Fibroblast of skin of left biceps (primary cell): ENCODE results near the gene COPS8.
A peak's percentile ranks its signal among the peaks of the same experiment; 100 is the strongest.

Source experiments
- DNase-seq, 2 experiments: peaks; one replicate each; pipeline ENCODE4 v3.0.0-alpha.2; 2013; ENCODE audit warnings: low read depth in 2 of 2

The COPS8 gene

GRCh38 chr2:237097911-237098702, 12.4 kb downstream of the COPS8 start:
- peak; percentile 36 to 54 for DNase-seq

- no peak for DNase-seq
Observed at GRCh38 chr2:237099804-237100203, 14.1 kb downstream of the COPS8 start.

GRCh38 chr2:237101118-237101979, 15.7 kb downstream of the COPS8 start:
- no peak for DNase-seq

- DNase-seq = no peak
Observed at GRCh38 chr2:237102428-237102827, 16.7 kb downstream of the COPS8 start.

- no peak for DNase-seq
Observed at GRCh38 chr2:237109421-237109934, 23.8 kb downstream of the COPS8 start.

- DNase-seq = no peak
Observed at GRCh38 chr2:237113026-237113795, 27.5 kb downstream of the COPS8 start.

- no peak for DNase-seq
Observed at GRCh38 chr2:237115870-237116269, 30.2 kb downstream of the COPS8 start.

GRCh38 chr2:237116431-237116830, 30.7 kb downstream of the COPS8 start:
- DNase-seq = no peak

GRCh38 chr2:237118025-237118424, 32.3 kb downstream of the COPS8 start:
- no peak for DNase-seq

GRCh38 chr2:237118561-237119155, 33.0 kb downstream of the COPS8 start:
- no peak for DNase-seq

- no peak for DNase-seq
Observed at GRCh38 chr2:237120916-237121315, 35.2 kb downstream of the COPS8 start.

GRCh38 chr2:237121321-237121720, 35.6 kb downstream of the COPS8 start:
- no peak for DNase-seq

- DNase-seq = peak; percentile 30 to 45
Observed at GRCh38 chr2:237122214-237122666, 36.6 kb downstream of the COPS8 start.

GRCh38 chr2:237124820-237125219, 39.1 kb downstream of the COPS8 start:
- no peak for DNase-seq

GRCh38 chr2:237125967-237126366, 40.3 kb downstream of the COPS8 start:
- DNase-seq = no peak

GRCh38 chr2:237126519-237127174, 41.0 kb downstream of the COPS8 start:
- no peak for DNase-seq

GRCh38 chr2:237128026-237128703, 42.5 kb downstream of the COPS8 start:
- DNase-seq = peak; percentile 96

GRCh38 chr2:237128845-237129592, 43.3 kb downstream of the COPS8 start:
- DNase-seq = no peak

- DNase-seq = no peak
Observed at GRCh38 chr2:237129625-237130263, 44.1 kb downstream of the COPS8 start.
